Activated naive CD4-positive, alpha-beta T cell treated with anti-CD3 and anti-CD28 coated beads, Interleukin-2, amount 10 ng/mL, durations not matched to agents 7 days and 5 days (primary cell): ENCODE data around the gene NPS.

ENCODE experiments used
- CTCF ChIA-PET: fragments of 350-600 bp; sonication (Branson Sonifier 250); formaldehyde crosslinking; loops from one replicate; lab custom pipeline; 2021; ENCODE audit warnings: antibody characterized with exemption; lab: Charles Lee
- DNase-seq: peaks from one replicate; pipeline ENCODE4 v3.0.0-alpha.2; 2020
- H3K27ac Mint-ChIP-seq: one replicate; pipeline ENCODE4 v1.8.0; 2021; ENCODE audit warnings: mild to moderate bottlenecking, moderate library complexity, mixed read lengths
- H3K27me3 Mint-ChIP-seq: one replicate; pipeline ENCODE4 v1.8.0; 2021; ENCODE audit warnings: mild to moderate bottlenecking, mixed read lengths
- H3K36me3 Mint-ChIP-seq: one replicate; pipeline ENCODE4 v1.8.0; 2021; ENCODE audit warnings: mixed read lengths
- H3K4me1 Mint-ChIP-seq: one replicate; pipeline ENCODE4 v1.8.0; 2021; ENCODE audit warnings: mixed read lengths
- H3K4me3 Mint-ChIP-seq: one replicate; pipeline ENCODE4 v1.8.0; 2021; ENCODE audit warnings: mild to moderate bottlenecking, moderate library complexity, mixed read lengths
- H3K9me3 Mint-ChIP-seq: one replicate; pipeline ENCODE4 v1.8.0; 2021; ENCODE audit warnings: mixed read lengths

The NPS gene

GRCh38 chr10:127535802-127536515, 13.2 kb upstream of the NPS start:
- H3K4me3 Mint-ChIP-seq = no peak overlapping the region
- no peak for DNase-seq
- H3K9me3 Mint-ChIP-seq = no peaks in the 10 kb centered on the region
- H3K4me1 Mint-ChIP-seq = no peaks in the 10 kb centered on the region
- no peak overlapping the region for H3K27ac Mint-ChIP-seq
- H3K27me3 Mint-ChIP-seq = no peaks in the 10 kb centered on the region
- H3K36me3 Mint-ChIP-seq = no peaks in the 10 kb centered on the region
- CTCF ChIA-PET = no interaction called here

DNA sequence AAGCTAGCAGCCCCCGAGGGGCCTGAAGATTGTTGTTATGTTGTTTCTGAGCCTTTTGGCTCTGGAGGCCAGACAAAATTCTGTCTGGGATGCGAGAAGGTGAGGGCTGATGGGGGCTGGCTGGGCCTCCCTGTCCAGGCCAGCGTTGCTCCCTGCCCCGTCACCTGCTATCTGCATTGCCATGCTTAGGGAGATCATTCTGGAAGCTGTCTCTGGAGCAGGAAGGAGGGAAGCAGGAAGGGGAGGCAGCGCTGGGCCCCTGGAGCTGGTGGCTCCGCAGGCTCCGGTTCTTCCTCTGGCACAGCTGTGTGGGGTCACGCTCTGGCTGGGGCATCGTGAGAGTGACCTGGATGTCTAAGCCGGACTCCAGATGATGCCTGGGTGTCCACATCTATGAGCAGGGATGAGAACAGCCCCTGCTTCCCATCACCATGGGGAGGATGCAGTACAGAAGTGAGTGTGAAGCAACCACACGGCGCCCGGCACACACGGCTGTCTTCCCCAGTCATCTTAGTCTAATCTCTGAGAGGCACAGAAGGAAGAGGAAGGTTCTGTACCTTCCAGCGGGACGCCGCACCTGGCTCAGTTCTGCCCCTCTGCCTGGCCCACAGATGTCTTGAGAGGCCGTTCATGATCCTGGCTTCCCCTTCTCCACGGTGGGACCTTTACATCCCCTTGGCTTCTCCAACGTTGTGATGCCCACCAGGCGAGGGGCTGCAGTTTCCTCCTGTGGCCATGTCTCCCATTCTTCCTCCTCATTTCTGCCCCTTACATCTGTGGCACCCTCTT, 11.9 kb upstream of the NPS start:
- H3K4me3 Mint-ChIP-seq = no peak overlapping the region
- DNase-seq = no peak
- no peaks in the 10 kb centered on the region for H3K36me3 Mint-ChIP-seq
- H3K27ac Mint-ChIP-seq = no peak overlapping the region
- CTCF ChIA-PET = no interaction called here
- no peaks in the 10 kb centered on the region for H3K4me1 Mint-ChIP-seq
- H3K9me3 Mint-ChIP-seq = no peaks in the 10 kb centered on the region
- no peaks in the 10 kb centered on the region for H3K27me3 Mint-ChIP-seq

DNA sequence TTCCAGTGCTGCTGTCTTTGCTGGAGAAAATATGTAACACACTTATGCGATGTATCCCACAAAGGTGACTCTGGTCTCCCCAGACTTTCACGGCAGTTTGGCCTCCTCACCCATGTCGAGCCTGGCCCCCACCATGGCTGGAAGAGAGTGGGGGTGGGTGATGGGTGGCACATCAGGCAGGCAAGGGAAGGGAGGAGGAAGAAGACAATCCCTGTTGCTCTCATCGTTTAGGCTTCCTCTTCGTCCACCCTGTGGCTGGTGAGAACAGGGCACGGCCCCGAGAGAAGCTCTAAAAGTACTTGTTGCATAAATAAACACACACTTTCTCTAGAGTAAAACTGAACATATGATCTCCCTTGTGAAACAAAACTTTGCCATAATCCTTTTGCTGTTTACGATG, 11.2 kb upstream of the NPS start:
- no peaks in the 10 kb centered on the region for H3K9me3 Mint-ChIP-seq
- CTCF ChIA-PET = no interaction called here

DNA sequence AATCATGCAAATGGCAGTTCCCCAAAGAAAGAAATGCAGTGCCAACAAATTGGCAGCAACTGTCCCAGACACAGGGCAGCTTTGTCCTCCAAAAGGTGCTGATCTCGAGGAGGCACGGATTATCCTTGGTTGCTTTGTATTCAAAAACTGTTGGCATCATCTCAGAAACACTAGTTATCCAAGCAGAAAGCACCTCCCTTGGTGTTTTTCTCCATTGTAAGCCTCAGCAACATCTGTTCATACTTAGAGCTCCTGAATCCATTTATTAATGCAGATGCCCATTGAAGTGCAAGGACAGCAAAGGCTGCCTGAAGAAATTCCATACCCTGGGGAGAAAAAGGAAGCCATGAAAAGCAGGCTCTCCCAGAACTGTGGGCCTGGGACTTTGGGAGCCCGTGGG, 1.1 kb upstream of the NPS start:
- Mint-ChIP-seq H3K4me1 (no peaks in the 10 kb centered on the region), H3K9me3 (peaks cover 8% of the 10 kb centered on the region), H3K27ac (no peak overlapping the region), H3K27me3 (no peaks in the 10 kb centered on the region), H3K36me3 (no peaks in the 10 kb centered on the region), H3K4me3 (no peak overlapping the region)
- no peak for DNase-seq
- CTCF ChIA-PET = interaction anchor here (1.2 kb wide), 1 partner anchor 147 kb away, joined by 4 read pairs; no protein-coding TSS in a partner anchor

More for the DNA sequence above, 11.2 kb upstream of the NPS start:
- Mint-ChIP-seq H3K4me3 (no peak overlapping the region), H3K4me1 (no peaks in the 10 kb centered on the region), H3K27me3 (no peaks in the 10 kb centered on the region), H3K27ac (no peak overlapping the region), H3K36me3 (no peaks in the 10 kb centered on the region)
- no peak for DNase-seq

DNA sequence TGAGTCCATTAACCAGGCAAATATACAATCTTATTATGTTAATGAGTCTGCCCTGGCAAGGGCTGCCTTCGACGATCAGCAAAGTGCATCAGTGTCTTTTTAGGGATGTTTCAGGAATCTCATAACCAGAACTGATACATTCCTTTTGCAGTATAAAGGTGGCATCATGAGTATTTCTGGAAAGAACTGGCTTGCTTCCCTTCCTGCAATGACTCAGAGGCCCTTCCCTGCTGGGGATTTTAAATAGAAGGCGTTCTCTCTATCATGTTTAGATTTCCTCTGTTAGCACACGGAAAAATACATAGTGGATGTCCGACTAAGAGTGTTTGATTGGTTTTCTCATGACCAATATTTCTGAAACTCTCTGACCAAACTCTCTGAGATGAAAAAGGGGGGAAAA, 1.8 kb downstream of the NPS start:
- Mint-ChIP-seq H3K9me3 (peaks cover 5% of the 10 kb centered on the region), H3K27ac (no peak overlapping the region), H3K36me3 (no peaks in the 10 kb centered on the region), H3K27me3 (no peaks in the 10 kb centered on the region), H3K4me1 (no peaks in the 10 kb centered on the region), H3K4me3 (no peak overlapping the region)
- no peak for DNase-seq
- CTCF ChIA-PET = no interaction called here

GRCh38 chr10:127552446-127552845, 3.3 kb downstream of the NPS start:
- CTCF ChIA-PET = no interaction called here
- no peaks in the 10 kb centered on the region for H3K27me3 Mint-ChIP-seq
- H3K36me3 Mint-ChIP-seq = no peaks in the 10 kb centered on the region
- DNase-seq = no peak
- no peaks in the 10 kb centered on the region for H3K9me3 Mint-ChIP-seq
- no peaks in the 10 kb centered on the region for H3K4me1 Mint-ChIP-seq
- H3K27ac Mint-ChIP-seq = no peak overlapping the region
- no peak overlapping the region for H3K4me3 Mint-ChIP-seq

DNA sequence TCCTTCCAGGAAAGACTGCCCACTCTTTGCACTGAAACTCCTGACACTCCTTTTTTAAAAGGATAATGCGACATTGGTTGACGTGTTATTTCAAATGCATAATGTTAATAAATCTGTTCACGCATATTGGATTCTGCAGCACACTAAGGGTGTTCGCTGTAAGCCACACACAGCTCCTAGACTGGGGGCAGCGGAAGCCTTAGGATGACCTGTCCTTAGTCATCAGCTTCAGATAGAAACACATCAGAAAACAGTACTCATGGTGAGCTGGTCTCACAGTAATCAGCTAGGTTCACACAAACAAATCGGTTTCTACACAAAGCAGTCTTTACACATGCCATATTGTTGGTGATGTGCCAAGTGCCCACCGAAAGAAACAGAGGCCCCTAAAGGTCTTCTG, 4.3 kb downstream of the NPS start:
- Mint-ChIP-seq H3K4me3 (no peak overlapping the region), H3K27ac (no peak overlapping the region), H3K27me3 (no peaks in the 10 kb centered on the region), H3K36me3 (no peaks in the 10 kb centered on the region), H3K4me1 (no peaks in the 10 kb centered on the region), H3K9me3 (no peaks in the 10 kb centered on the region)
- no peak for DNase-seq
- CTCF ChIA-PET = no interaction called here

- CTCF ChIA-PET = no interaction called here
- H3K27me3 Mint-ChIP-seq = no peaks in the 10 kb centered on the region
- DNase-seq = peak; percentile 30
- H3K4me3 Mint-ChIP-seq = no peak overlapping the region
- no peaks in the 10 kb centered on the region for H3K36me3 Mint-ChIP-seq
- no peak overlapping the region for H3K27ac Mint-ChIP-seq
- peaks cover 3% of the 10 kb centered on the region for H3K9me3 Mint-ChIP-seq
- no peaks in the 10 kb centered on the region for H3K4me1 Mint-ChIP-seq
Measured at GRCh38 chr10:127556916-127557315, 7.8 kb downstream of the NPS start.

DNA sequence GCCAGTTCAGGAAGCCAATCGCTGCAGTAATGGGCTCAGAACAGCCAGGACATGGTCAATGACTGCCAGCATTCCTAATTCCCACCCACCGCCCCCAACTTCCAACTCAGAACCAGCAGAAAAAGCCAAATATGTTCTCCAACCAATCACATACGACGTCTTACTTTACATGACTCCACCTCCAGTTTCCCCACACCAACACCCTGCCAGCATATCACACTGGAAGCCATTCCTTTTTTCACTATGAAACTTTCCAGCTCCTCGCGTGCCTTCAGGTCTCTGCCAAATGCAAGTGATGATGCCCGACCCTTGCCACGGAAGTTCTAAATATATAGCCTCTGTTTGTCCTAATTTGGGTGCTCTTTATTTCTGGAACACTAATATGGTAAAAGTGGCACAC, 12.5 kb downstream of the NPS start:
- Mint-ChIP-seq H3K36me3 (no peaks in the 10 kb centered on the region), H3K27ac (no peak overlapping the region), H3K9me3 (peaks cover 3% of the 10 kb centered on the region), H3K4me3 (no peak overlapping the region), H3K4me1 (no peaks in the 10 kb centered on the region), H3K27me3 (no peaks in the 10 kb centered on the region)
- DNase-seq = no peak
- CTCF ChIA-PET = no interaction called here

DNA sequence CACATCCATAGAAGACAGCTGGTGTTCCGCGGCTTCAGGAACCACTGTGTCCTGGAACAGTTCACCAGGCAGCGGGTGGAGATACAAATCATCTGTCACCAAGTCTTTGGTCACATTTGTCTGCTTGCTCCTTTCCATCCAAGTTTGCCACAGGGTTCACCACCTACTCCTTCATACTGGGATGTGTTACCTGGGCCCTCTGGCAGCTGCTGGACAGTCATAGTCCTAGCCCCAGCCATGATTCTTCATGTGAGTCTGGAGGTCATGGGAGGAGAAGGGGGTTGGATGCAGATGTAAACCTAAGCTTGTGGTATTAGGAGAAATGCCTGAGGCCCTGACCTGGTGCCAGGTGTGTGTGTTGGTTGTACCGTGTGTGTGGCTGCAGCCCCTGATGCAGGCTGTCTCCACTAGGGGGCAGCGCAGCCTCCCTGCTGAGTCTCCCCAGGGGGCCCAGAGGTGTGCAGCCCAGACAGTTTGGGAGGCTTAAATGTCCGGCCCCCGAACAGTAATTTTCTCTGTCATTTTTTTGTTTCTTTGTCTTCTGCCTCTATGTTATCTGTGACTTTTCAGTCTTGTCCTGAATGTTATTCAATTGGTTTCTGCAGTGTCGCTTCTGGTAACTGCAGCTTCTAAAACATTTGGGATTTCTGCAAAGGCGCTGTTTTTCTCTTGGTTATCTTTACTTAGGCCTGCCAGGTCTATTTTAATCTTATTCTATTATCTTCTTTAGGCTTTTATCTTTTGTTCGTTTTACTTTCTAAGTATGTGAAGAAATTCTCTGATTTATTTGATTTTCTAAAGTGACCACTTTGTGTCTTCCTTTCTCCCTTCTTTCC, 14.8 kb downstream of the NPS start:
- Mint-ChIP-seq H3K4me1 (no peaks in the 10 kb centered on the region), H3K4me3 (no peak overlapping the region), H3K27ac (no peak overlapping the region), H3K36me3 (no peaks in the 10 kb centered on the region), H3K9me3 (peaks cover 3% of the 10 kb centered on the region), H3K27me3 (no peaks in the 10 kb centered on the region)
- peak; percentile 44 for DNase-seq
- CTCF ChIA-PET = interaction anchor here (1.2 to 2.6 kb wide), 2 partner anchors 103 to 290 kb away, joined by 3 to 10 read pairs; no protein-coding TSS in a partner anchor

DNA sequence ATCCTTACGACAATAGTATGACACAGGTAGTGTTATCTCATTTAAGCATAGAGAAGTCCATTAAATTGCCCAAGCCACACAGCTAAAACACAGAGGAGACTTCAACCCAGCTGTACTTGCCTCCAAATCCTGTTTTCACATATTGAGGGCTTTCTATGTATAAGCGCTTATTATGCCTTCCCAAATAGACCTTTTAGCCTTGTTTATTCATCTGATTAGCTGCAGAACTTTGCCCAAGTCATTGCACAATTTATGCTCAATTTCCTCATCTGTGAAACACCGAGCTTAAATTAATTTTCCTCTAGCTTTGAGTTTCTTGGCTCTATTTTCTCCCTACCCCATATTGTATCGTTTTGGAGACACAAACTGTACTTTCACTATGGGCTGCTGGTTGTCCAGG, 15.5 kb downstream of the NPS start:
- Mint-ChIP-seq H3K36me3 (no peaks in the 10 kb centered on the region), H3K9me3 (peaks cover under 1% of the 10 kb centered on the region), H3K27me3 (no peaks in the 10 kb centered on the region), H3K4me1 (no peaks in the 10 kb centered on the region), H3K4me3 (no peak overlapping the region), H3K27ac (no peak overlapping the region)
- no peak for DNase-seq
- CTCF ChIA-PET = interaction anchor here (2.6 kb wide), 1 partner anchor 289 kb away, joined by 10 read pairs; no protein-coding TSS in a partner anchor

DNA sequence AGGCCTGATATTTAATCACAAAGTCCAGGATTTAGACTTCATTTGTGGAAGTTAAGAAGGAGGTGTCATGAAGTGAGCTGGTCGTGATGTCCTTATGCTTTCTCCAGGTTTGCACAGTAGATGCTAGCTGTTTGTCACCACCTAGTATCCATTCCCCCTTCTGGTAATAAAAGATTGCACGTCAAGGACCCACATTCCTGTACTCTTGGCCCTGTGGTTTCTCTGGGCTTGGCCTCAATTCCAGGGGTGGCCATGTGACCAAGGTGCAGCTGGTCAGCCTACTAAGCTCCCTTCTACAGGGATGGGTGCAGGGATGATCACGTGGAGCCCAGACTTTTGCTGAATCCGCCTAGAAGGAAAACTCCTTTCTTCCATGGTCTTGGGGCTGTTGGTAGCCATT, 16.5 kb downstream of the NPS start:
- CTCF ChIA-PET = interaction anchor here (2.6 kb wide), 1 partner anchor 288 kb away, joined by 10 read pairs; no protein-coding TSS in a partner anchor
- Mint-ChIP-seq H3K36me3 (no peaks in the 10 kb centered on the region), H3K9me3 (no peaks in the 10 kb centered on the region), H3K27ac (no peak overlapping the region), H3K4me1 (no peaks in the 10 kb centered on the region), H3K4me3 (no peak overlapping the region), H3K27me3 (no peaks in the 10 kb centered on the region)
- DNase-seq = no peak

DNA sequence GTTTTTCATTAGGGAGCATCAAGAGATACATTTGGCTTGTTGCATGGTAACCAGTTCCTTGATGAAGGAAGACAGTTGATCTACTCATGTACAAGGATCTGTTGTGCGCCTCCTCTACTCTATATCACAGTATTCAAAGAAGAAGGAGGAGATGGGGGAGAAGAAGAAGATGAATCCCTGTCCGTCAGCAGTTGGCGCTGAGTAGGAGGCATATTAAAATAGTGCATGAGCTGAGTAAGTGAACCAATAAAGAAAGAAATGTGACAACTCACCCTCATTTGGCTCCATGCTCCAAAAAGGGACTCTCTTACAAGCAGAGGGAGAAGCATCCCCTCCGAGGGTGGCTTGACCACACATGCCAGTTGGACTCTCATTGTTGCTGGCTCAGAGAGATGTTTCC, 20.1 kb downstream of the NPS start:
- Mint-ChIP-seq H3K27me3 (no peaks in the 10 kb centered on the region), H3K36me3 (no peaks in the 10 kb centered on the region), H3K4me3 (no peak overlapping the region), H3K4me1 (no peaks in the 10 kb centered on the region), H3K9me3 (peaks cover 2% of the 10 kb centered on the region), H3K27ac (no peak overlapping the region)
- no peak for DNase-seq
- CTCF ChIA-PET = no interaction called here

DNA sequence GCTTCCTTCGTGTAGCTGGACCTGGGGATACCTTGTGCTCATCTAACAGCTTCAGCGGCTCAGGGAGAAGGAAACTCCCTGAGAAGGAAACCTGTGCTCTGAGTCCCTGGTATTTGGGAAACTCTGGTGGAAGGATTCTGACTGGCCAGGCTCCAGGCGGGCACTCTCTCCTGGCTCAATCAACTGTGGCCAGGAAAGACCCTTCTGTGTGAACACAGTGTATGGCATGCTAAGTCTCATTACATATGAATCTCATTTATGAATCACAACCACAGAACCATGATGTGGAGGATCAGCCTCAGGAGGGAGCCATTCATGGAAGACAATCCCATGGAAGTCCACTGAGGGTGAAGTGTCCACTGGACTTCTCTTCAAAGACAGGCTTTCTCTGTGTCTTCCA, 20.9 kb downstream of the NPS start:
- CTCF ChIA-PET = no interaction called here
- peaks cover 2% of the 10 kb centered on the region for H3K9me3 Mint-ChIP-seq

More for the DNA sequence above, 20.9 kb downstream of the NPS start:
- H3K4me3 Mint-ChIP-seq = no peak overlapping the region
- H3K27me3 Mint-ChIP-seq = no peaks in the 10 kb centered on the region
- no peaks in the 10 kb centered on the region for H3K4me1 Mint-ChIP-seq
- no peak for DNase-seq
- H3K36me3 Mint-ChIP-seq = no peaks in the 10 kb centered on the region
- no peak overlapping the region for H3K27ac Mint-ChIP-seq
